ENCODE measurements around the gene BACH2.

Gene BACH2

DNA sequence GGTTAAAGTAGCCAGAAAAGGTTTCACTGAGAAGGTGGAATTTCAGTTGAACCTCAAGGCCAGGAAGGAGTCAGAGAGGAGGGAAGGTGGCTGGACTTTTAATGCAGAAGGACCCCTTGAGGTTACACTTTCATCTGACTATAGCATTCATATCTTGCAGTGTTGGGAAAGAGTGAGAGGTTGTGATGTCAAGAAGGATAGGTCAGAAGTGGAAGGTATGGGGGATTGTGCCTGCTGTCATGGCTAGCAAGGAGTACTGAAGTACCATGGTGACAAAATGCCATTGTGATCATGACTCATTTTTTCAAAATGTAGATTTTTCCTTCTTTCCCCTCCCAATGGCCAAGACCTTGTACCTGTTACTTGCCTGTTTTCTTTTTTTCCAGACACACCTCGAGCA is 5.2 kb upstream of the BACH2 start:
- Histone ChIP-seq H3K4me1 (ENCODE audit: control insufficient read depth, insufficient read depth, low read length) (peaks cover 31% of the 10 kb centered on the region), H3K9ac (ENCODE audit: low read length) (no peak overlapping the region), H3K27me3 (ENCODE audit: control insufficient read depth, insufficient read depth, low read length) (no peaks in the 10 kb centered on the region), H3K36me3 (ENCODE audit: control insufficient read depth, insufficient read depth, low read length) (no peaks in the 10 kb centered on the region), H3K9me3 (ENCODE audit: control insufficient read depth, insufficient read depth, low read depth, low read length) (no peaks in the 10 kb centered on the region), H3K27ac (ENCODE audit: low read depth, low read length) (no peak overlapping the region), H3K4me3 (ENCODE audit: low read depth, low read length) (no peak overlapping the region)

DNA sequence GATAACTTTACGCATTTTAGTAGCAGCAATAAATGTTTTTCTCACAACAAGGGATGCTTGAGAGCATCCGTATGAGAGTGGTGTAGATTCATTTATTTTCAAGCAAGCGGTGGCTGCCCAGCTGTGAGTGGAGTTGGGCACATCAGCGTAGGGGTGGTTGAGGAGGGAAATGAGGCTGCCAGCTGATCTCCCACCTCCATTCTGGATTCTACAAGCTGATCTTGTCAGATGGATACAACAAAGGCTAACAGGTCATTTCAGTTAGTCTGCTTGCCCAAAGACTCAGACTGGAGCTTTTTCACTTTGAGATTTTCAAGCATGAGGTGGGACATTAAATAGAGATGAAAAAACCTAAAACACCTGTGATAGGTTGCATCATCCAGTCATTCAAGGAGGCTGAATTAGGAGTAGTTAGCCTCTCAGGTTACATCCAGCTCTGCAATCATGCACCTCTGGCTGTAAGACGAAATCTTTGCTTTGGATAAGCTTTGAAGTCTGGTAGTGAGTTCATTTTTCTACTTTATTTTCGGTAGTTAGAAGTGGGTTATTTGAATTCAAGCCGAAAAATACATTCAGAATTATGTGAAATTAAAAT is 1.9 kb upstream of the BACH2 start:
- Histone ChIP-seq H3K27ac (ENCODE audit: low read depth, low read length) (no peak overlapping the region), H3K9me3 (ENCODE audit: control insufficient read depth, insufficient read depth, low read depth, low read length) (no peaks in the 10 kb centered on the region), H3K27me3 (ENCODE audit: control insufficient read depth, insufficient read depth, low read length) (peaks cover 24% of the 10 kb centered on the region), H3K4me1 (ENCODE audit: control insufficient read depth, insufficient read depth, low read length) (peaks cover 41% of the 10 kb centered on the region), H3K9ac (ENCODE audit: low read length) (no peak overlapping the region), H3K36me3 (ENCODE audit: control insufficient read depth, insufficient read depth, low read length) (no peaks in the 10 kb centered on the region), H3K4me3 (ENCODE audit: low read depth, low read length) (no peak overlapping the region)

DNA sequence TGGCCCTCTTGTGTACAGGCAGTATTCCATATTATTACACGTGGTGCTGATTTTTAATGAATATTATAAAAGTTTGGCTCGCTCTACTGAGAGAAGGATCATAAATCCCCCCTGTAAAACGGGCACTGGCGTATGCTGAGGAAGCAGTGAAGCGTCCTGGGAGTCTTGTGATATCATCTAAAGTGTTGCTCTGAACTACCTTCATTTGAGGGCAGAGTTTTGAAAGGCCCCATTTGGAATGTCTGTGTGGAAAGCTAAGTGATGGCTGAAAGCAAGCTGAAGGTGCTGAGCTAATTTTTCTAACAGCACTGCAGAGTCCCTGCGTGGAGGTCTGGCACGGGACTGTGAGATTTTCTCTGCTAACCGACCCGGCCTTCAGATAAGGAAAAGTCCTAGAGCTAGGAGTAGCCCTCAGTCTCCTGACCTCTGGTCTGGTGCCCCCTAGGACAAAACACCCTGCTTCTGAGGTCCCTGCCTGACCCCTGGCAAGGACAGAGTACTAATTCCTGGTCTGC is 1.3 kb upstream of the BACH2 start:
- H3K27ac ChIP-seq (ENCODE audit: low read depth, low read length), result no peak overlapping the region
- H3K9ac ChIP-seq (ENCODE audit: low read length), result no peak overlapping the region
- H3K27me3 ChIP-seq (ENCODE audit: control insufficient read depth, insufficient read depth, low read length), result peaks cover 31% of the 10 kb centered on the region
- H3K36me3 ChIP-seq (ENCODE audit: control insufficient read depth, insufficient read depth, low read length), result no peaks in the 10 kb centered on the region
- peaks cover 34% of the 10 kb centered on the region for H3K4me1 ChIP-seq (ENCODE audit: control insufficient read depth, insufficient read depth, low read length)
- no peaks in the 10 kb centered on the region for H3K9me3 ChIP-seq (ENCODE audit: control insufficient read depth, insufficient read depth, low read depth, low read length)
- peak overlapping the region; percentile 83; the same call in 1 of the 2 replicates for H3K4me3 ChIP-seq (ENCODE audit: low read depth, low read length)

DNA sequence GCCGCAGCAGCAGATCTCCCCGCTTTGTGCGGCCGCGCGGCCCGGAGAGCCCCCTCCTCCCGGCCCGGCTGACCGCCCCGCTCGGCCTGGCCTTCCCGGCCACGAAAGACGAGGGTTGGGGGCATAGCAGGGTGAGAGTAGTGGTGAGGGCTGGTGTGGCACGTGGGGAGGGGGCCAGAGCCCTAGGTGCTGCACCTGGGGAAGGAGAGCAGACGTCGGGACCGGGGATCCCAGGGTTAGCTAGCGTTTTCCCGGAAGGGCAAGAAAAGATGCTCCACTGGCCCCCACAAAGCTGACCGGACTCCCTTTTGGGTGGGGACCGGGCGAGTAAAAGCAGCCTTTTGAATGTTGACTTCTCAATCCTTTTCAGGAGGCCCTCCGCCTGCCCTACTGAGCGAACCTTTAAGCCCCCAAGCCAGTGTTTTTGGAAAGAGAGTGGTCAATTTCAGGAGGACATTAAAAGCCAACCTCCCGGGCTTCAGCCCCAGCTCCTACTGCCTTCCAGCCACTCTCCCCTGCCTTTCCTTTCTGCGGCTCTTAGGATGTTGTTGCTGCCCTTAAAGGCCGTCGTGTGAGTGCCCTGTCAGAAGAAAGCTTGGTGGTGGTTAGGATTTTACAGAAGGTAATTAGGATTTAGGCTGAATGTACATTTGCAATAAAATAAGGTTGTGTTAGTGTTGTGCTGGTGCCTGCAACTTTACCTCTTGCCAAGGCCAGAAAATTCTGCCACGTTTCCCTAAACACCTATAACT is 648 bp upstream of the BACH2 start:
- Histone ChIP-seq H3K36me3 (ENCODE audit: control insufficient read depth, insufficient read depth, low read length) (no peaks in the 10 kb centered on the region), H3K4me3 (ENCODE audit: low read depth, low read length) (peak overlapping the region; percentile 83), H3K9ac (ENCODE audit: low read length) (peak overlapping the region; percentile 78), H3K27me3 (ENCODE audit: control insufficient read depth, insufficient read depth, low read length) (peaks cover 33% of the 10 kb centered on the region), H3K4me1 (ENCODE audit: control insufficient read depth, insufficient read depth, low read length) (peaks cover 32% of the 10 kb centered on the region), H3K27ac (ENCODE audit: low read depth, low read length) (no peak overlapping the region), H3K9me3 (ENCODE audit: control insufficient read depth, insufficient read depth, low read depth, low read length) (no peaks in the 10 kb centered on the region)

DNA sequence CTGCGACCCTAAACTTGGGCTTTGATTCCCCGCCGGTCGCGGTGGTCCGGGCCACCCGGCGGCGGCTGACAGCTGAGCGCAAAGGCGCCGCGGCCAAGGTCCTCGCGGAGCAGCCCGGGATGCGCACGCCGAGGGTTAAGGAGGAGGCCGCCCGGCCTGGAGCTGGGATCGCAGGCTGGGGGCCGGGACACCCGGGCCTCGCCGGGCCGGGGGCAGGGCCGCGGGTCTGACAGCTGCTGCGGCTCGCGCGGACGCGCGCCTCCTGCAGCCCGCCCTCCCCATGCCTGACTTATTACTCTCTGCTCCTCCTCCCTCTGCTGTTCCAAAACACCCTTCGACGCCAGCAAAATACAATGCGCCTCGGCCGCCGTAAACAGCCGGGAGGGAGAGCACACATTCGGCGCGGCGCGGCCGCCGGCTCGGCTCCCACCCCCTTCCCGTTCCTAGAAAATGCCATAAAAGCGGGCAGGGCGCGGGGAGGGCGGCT is 746 bp downstream of the BACH2 start:
- no peaks in the 10 kb centered on the region for H3K9me3 ChIP-seq (ENCODE audit: control insufficient read depth, insufficient read depth, low read depth, low read length)
- no peaks in the 10 kb centered on the region for H3K36me3 ChIP-seq (ENCODE audit: control insufficient read depth, insufficient read depth, low read length)
- peak overlapping the region; percentile 83 for H3K4me3 ChIP-seq (ENCODE audit: low read depth, low read length)
- H3K9ac ChIP-seq (ENCODE audit: low read length), result peak overlapping the region; percentile 82
- peaks cover 33% of the 10 kb centered on the region for H3K27me3 ChIP-seq (ENCODE audit: control insufficient read depth, insufficient read depth, low read length)
- H3K27ac ChIP-seq (ENCODE audit: low read depth, low read length), result no peak overlapping the region
- peaks cover 32% of the 10 kb centered on the region for H3K4me1 ChIP-seq (ENCODE audit: control insufficient read depth, insufficient read depth, low read length)

DNA sequence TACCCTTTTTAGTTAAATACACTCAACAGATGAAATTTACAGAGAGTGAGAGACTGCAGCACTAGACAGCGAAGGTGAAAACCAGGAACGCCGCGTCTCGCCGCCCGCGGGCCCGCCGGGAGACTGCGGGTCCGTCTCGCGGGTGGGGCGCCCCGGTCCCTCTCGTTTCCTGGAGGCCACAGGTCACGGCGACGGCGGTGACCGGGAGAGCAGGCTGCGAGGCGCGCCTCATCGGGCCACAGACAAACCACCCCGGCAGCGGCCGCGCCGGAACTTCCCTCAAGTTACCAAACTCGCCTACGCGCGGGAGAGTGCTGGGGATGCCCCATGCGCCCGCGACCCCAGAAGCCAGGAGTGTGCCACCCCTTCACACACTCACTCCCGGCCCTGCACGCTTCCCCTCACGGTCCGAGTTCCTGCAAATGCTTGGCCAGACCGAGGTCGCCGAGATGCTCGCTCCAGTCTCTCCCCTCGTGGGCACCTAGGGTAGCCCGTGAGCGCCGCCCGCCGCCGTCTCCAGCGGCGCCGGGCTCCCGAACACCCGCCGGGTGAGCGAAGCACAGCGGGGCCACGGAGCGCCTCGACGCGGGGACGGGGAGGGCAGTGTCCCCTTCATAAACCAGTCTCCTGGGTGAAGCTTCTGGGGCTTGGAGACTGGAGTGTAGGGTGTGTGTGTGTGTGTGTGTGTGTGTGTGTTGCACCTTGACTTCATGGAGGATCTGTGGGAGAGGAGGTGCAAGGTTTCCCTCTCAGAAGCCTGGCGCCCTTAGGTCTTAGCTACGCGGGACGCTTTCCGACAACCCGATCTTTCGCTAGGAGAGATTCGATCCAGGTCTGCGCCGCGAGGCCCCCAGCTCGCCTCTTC is 1.4 kb downstream of the BACH2 start:
- H3K4me1 ChIP-seq (ENCODE audit: control insufficient read depth, insufficient read depth, low read length), result peaks cover 32% of the 10 kb centered on the region

DNA sequence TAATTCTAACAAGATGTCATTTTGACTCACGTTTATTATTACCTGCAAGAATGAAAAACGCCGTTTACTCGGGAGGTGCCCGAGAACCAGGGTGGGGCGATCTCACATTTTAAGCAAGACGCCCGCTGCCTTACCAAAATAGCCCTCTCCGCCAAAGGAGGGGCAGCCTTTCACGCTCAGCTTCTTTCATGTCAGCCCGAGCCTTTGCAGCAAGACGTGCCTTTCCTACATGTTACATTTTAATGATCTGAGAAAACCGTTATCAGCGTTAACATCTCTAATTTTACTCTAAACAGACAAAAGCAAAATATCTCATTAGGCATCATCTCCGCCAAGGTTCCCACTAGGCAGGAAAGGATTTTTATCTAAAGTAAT is 2.0 kb downstream of the BACH2 start:
- Histone ChIP-seq H3K4me3 (ENCODE audit: low read depth, low read length) (peak overlapping the region; percentile 83), H3K9ac (ENCODE audit: low read length) (peak overlapping the region; percentile 82), H3K27me3 (ENCODE audit: control insufficient read depth, insufficient read depth, low read length) (peaks cover 33% of the 10 kb centered on the region), H3K4me1 (ENCODE audit: control insufficient read depth, insufficient read depth, low read length) (peaks cover 32% of the 10 kb centered on the region), H3K9me3 (ENCODE audit: control insufficient read depth, insufficient read depth, low read depth, low read length) (no peaks in the 10 kb centered on the region), H3K27ac (ENCODE audit: low read depth, low read length) (no peak overlapping the region), H3K36me3 (ENCODE audit: control insufficient read depth, insufficient read depth, low read length) (no peaks in the 10 kb centered on the region)

More for the DNA sequence above, 1.4 kb downstream of the BACH2 start:
- H3K27ac ChIP-seq (ENCODE audit: low read depth, low read length), result no peak overlapping the region
- peak overlapping the region; percentile 83 for H3K4me3 ChIP-seq (ENCODE audit: low read depth, low read length)
- no peaks in the 10 kb centered on the region for H3K36me3 ChIP-seq (ENCODE audit: control insufficient read depth, insufficient read depth, low read length)
- H3K9ac ChIP-seq (ENCODE audit: low read length), result peak overlapping the region; percentile 82
- H3K9me3 ChIP-seq (ENCODE audit: control insufficient read depth, insufficient read depth, low read depth, low read length), result no peaks in the 10 kb centered on the region
- H3K27me3 ChIP-seq (ENCODE audit: control insufficient read depth, insufficient read depth, low read length), result peaks cover 33% of the 10 kb centered on the region

DNA sequence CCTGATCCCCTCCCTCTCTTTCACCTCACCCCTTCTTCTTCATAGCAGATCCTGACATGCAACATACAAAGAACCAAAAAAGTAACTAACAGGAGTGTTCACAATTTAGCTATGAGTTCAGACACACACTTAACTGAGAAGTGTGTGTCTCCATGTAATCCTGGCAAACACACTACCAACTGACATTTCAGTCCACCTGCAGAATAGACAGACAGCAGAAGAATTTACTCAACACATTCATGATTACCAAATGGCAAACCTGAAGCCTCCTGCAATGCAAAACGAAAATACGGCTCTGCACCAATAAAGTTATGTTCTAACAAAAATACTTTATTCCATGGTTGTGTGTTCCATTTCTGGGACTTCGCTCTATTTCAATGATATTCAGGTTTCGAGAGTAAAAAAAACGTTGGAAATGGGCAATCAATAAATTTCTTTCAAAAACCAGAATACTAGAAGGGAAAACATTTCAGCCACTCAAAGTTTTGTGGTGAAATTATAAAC is 2.6 kb downstream of the BACH2 start:
- Histone ChIP-seq H3K27ac (ENCODE audit: low read depth, low read length) (no peak overlapping the region), H3K9ac (ENCODE audit: low read length) (no peak overlapping the region), H3K36me3 (ENCODE audit: control insufficient read depth, insufficient read depth, low read length) (no peaks in the 10 kb centered on the region), H3K9me3 (ENCODE audit: control insufficient read depth, insufficient read depth, low read depth, low read length) (no peaks in the 10 kb centered on the region), H3K4me3 (ENCODE audit: low read depth, low read length) (peak overlapping the region; percentile 83), H3K4me1 (ENCODE audit: control insufficient read depth, insufficient read depth, low read length) (peaks cover 30% of the 10 kb centered on the region), H3K27me3 (ENCODE audit: control insufficient read depth, insufficient read depth, low read length) (peaks cover 33% of the 10 kb centered on the region)

DNA sequence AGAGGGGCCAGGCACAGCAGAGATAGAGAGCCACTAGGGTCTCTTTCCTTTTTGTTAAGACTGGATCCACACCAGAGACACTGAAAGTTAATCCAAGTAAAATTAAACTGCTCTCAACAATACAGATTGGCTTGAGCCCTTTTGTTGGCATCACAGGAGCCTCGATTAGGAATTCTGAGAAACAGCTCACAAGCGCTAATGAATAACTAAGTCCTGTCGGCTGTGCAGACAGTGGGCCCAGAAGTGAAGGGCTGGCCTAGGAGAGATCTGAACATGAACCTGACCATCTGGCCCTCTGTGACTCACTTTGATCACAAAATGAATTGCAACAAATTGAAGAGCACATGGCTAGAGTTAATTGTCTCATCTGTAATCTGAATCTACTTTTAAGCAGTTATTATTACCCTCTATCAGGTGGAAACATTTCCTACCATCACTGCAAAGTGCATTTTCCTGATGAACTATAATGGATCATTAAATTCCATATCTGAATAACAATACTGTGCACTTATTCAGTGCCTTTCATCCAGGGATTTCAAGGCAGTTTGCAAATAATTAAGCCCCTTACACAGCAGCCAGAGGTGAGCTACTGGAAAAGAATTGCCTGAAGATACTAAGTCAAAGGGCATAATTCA is 3.2 kb downstream of the BACH2 start:
- peaks cover 33% of the 10 kb centered on the region for H3K27me3 ChIP-seq (ENCODE audit: control insufficient read depth, insufficient read depth, low read length)

DNA sequence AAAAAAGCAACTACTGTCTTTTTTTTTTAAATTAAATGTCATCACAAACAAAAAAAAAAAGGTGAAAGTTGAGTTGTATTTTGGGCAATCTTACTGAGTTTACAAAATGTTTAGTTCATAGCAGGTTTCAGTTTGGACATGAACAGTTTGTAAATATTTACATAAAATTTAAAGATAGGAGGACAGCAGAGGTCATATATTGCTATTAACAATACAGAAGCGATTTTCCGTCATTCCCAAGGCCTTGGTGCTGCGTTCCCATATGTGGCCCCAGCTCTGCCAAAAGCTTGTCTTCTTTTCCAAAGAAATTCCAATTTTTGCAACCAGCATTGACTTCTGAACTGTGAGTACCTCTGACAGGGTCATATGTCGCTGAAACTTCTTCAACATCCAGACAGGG is 5.1 kb downstream of the BACH2 start:
- no peak overlapping the region for H3K9ac ChIP-seq (ENCODE audit: low read length)
- H3K4me3 ChIP-seq (ENCODE audit: low read depth, low read length), result no peak overlapping the region
- no peaks in the 10 kb centered on the region for H3K36me3 ChIP-seq (ENCODE audit: control insufficient read depth, insufficient read depth, low read length)

More for the DNA sequence above, 3.2 kb downstream of the BACH2 start:
- peaks cover 26% of the 10 kb centered on the region for H3K4me1 ChIP-seq (ENCODE audit: control insufficient read depth, insufficient read depth, low read length)
- H3K27ac ChIP-seq (ENCODE audit: low read depth, low read length), result no peak overlapping the region
- no peaks in the 10 kb centered on the region for H3K36me3 ChIP-seq (ENCODE audit: control insufficient read depth, insufficient read depth, low read length)
- H3K9ac ChIP-seq (ENCODE audit: low read length), result no peak overlapping the region
- H3K9me3 ChIP-seq (ENCODE audit: control insufficient read depth, insufficient read depth, low read depth, low read length), result no peaks in the 10 kb centered on the region
- no peak overlapping the region for H3K4me3 ChIP-seq (ENCODE audit: low read depth, low read length)

More for the DNA sequence above, 5.1 kb downstream of the BACH2 start:
- peaks cover 33% of the 10 kb centered on the region for H3K27me3 ChIP-seq (ENCODE audit: control insufficient read depth, insufficient read depth, low read length)
- no peaks in the 10 kb centered on the region for H3K9me3 ChIP-seq (ENCODE audit: control insufficient read depth, insufficient read depth, low read depth, low read length)
- peaks cover 22% of the 10 kb centered on the region for H3K4me1 ChIP-seq (ENCODE audit: control insufficient read depth, insufficient read depth, low read length)
- no peak overlapping the region for H3K27ac ChIP-seq (ENCODE audit: low read depth, low read length)

Data from HUES6 (cell line).